ENCODE measurements around the gene ANKRD10.

Gene ANKRD10

GRCh38 chr13:110854866-110855265 is 60.0 kb downstream of the ANKRD10 start (continued):
- no peak for TF ChIP-seq POU6F1 (CRISPR knock-in tag; IDR thresholded peaks at IDR 0.05; ENCODE audit: borderline replicate concordance, low read depth)
- TF ChIP-seq ZFP3 (CRISPR knock-in tag; IDR thresholded peaks at IDR 0.05), result no peak
- TF ChIP-seq RARB (CRISPR knock-in tag; IDR thresholded peaks at IDR 0.05), result no peak
- TF ChIP-seq ESRRG (CRISPR knock-in tag; IDR thresholded peaks at IDR 0.05), result no peak

- TF ChIP-seq TOX (CRISPR knock-in tag; IDR thresholded peaks at IDR 0.05; ENCODE audit: borderline replicate concordance), result no peak
- no peak for TF ChIP-seq POU6F1 (CRISPR knock-in tag; IDR thresholded peaks at IDR 0.05; ENCODE audit: borderline replicate concordance, low read depth)
- no peak for TF ChIP-seq PPARA (CRISPR knock-in tag; IDR thresholded peaks at IDR 0.05; ENCODE audit: borderline replicate concordance)
- no peak for ATAC-seq
These were observed 61.6 kb downstream of the ANKRD10 start for GRCh38 chr13:110853235-110853721.

DNA sequence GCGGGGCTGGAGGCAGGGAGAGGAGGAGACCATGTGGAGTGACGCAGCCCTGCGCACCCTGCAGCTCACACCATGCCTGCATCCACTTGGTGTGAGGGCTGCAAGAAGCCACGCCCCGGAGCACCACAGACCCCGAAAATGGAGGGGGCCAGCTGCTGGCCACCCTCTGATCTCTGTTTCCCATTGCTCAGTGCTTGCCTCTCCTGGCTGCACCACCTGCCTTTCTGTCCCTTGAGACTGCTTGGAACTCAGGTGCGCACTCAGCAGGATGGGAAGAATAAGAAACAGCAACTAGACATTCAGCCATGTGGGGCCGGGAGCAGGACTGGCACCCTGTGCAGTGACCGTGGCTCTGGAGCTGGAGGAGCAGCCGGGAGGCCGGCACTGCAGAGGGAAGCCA is 64.0 kb downstream of the ANKRD10 start:
- TF ChIP-seq ESRRG (CRISPR knock-in tag; IDR thresholded peaks at IDR 0.05), result no peak
- TF ChIP-seq ZFP30 (CRISPR knock-in tag; IDR thresholded peaks at IDR 0.05), result no peak
- TF ChIP-seq POU6F1 (CRISPR knock-in tag; IDR thresholded peaks at IDR 0.05; ENCODE audit: borderline replicate concordance, low read depth), result no peak
- no peak for TF ChIP-seq PPARA (CRISPR knock-in tag; IDR thresholded peaks at IDR 0.05; ENCODE audit: borderline replicate concordance)
- no peak for ATAC-seq

DNA sequence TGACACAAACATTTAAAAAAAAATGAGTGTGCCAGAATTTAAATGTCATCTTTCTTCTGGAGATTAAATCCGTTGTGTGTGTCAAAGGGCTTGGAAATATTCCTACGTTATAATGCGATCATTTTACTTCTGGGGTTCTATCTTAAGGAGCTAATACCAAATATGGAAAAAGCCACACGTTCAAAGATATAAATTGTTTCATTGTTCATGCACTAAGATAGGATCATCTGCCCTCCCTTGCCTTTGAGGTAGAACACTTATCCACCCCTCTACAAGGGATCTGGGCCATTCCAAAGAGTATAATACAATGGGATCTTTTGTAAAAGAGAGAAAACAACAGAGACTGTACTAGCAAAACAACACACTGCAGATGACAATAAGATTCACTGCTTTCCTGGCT is 64.9 kb downstream of the ANKRD10 start:
- TF ChIP-seq TCF4 (CRISPR knock-in tag; IDR thresholded peaks at IDR 0.05; ENCODE audit: borderline replicate concordance) (no peak), TSHZ2 (CRISPR knock-in tag; IDR thresholded peaks at IDR 0.05) (no peak), ZNF565 (CRISPR knock-in tag; conservative IDR thresholded peaks at IDR 0.05; ENCODE audit: low read depth) (no peak), TOX (CRISPR knock-in tag; IDR thresholded peaks at IDR 0.05; ENCODE audit: borderline replicate concordance) (no peak), PPARA (CRISPR knock-in tag; IDR thresholded peaks at IDR 0.05; ENCODE audit: borderline replicate concordance) (no peak), ZNF70 (CRISPR knock-in tag; IDR thresholded peaks at IDR 0.05) (no peak), OSR1 (CRISPR knock-in tag; IDR thresholded peaks at IDR 0.05) (no peak), ISL1 (CRISPR knock-in tag; IDR thresholded peaks at IDR 0.05) (no peak), ZFP30 (CRISPR knock-in tag; IDR thresholded peaks at IDR 0.05) (no peak), RARB (CRISPR knock-in tag; IDR thresholded peaks at IDR 0.05) (no peak), POU6F1 (CRISPR knock-in tag; IDR thresholded peaks at IDR 0.05; ENCODE audit: borderline replicate concordance, low read depth) (no peak), ARNTL (CRISPR knock-in tag; IDR thresholded peaks at IDR 0.05; ENCODE audit: borderline replicate concordance, low read depth) (no peak), PATZ1 (CRISPR knock-in tag; IDR thresholded peaks at IDR 0.05; ENCODE audit: borderline replicate concordance) (no peak), GLIS3 (CRISPR knock-in tag; IDR thresholded peaks at IDR 0.05) (no peak), ESRRG (CRISPR knock-in tag; IDR thresholded peaks at IDR 0.05) (no peak), SNAI2 (CRISPR knock-in tag; IDR thresholded peaks at IDR 0.05) (no peak), CSDC2 (CRISPR knock-in tag; IDR thresholded peaks at IDR 0.05) (no peak)
- ATAC-seq, result no peak

All from SK-N-SH treated with all-trans-retinoic acid at 6 μM for 48 hours (cell line).